B cell (primary cell): ENCODE results near the gene ACOT6. TPM values are rescaled to one million over a fixed set of nuclear protein-coding genes. Genes with fewer than 3 reads are reported as not detected.
"Not testable (repeated sequence)": the region's sequence is repeated elsewhere in the genome, so short reads cannot be mapped to it uniquely, and the experiment has no call there.

Experiments used
- ATAC-seq: fragments of 200-7000 bp; cut with Tn5 transposase; one replicate; pipeline ENCODE4 v1.10.0; 2021; ENCODE audit warnings: low read depth, mild to moderate bottlenecking, moderate number of reproducible peaks, moderate library complexity
- CTCF ChIA-PET: fragments of 350-600 bp; sonication (Branson Sonifier 250); formaldehyde crosslinking; loops from one replicate; lab custom pipeline; 2021; ENCODE audit warnings: antibody characterized with exemption, inconsistent platforms; lab: Charles Lee
- POLR2A ChIA-PET: fragments of 350-600 bp; sonication (Branson Sonifier 250); formaldehyde crosslinking; loops from one replicate; lab custom pipeline; 2021; ENCODE audit warnings: antibody characterized with exemption; lab: Charles Lee
- DNase-seq: peaks from one replicate; pipeline ENCODE4 v3.0.0; 2013
- H2AFZ ChIP-seq: 2 replicates; pipeline ENCODE4 v1.6.1; 2012; ENCODE audit warnings: mild to moderate bottlenecking, low read depth, low read length; ENCODE audit not compliant: insufficient read depth, poor library complexity, severe bottlenecking
- H3K27ac ChIP-seq, 2 donors: 1 replicate in 1 of 2; 2 replicates in 1 of 2; pipeline ENCODE4 v1.5.1; 2012 to 2013; ENCODE audit warnings: low read length in 2 of 2, mild to moderate bottlenecking in 2 of 2, moderate library complexity in 1 of 2
- H3K27me3 ChIP-seq, 4 experiments: fragments of 200-600 bp in 1 of 4; sonication (generic) in 1 of 4; replicated peaks in 1 of 4; 1 replicate in 2 of 4; 2 replicates in 2 of 4; pipeline versions ENCODE4 v1.6.1 to v1.7.0; 2013 to 2016; ENCODE audit warnings: low read length in 3 of 4, mild to moderate bottlenecking in 2 of 4, mixed read lengths in 1 of 4, moderate library complexity in 1 of 4; ENCODE audit not compliant: insufficient read depth in 4 of 4, control insufficient read depth in 3 of 4; ENCODE audit errors: control extremely low read depth in 1 of 4
- H3K36me3 ChIP-seq, 2 experiments: replicated peaks in 1 of 2; 1 replicate in 1 of 2; 2 replicates in 1 of 2; pipeline versions ENCODE4 v1.6.1 to v1.7.1; 2013; ENCODE audit warnings: low read length in 1 of 2; ENCODE audit not compliant: insufficient read depth in 2 of 2, control insufficient read depth in 1 of 2; ENCODE audit errors: control extremely low read depth in 1 of 2, extremely low read depth in 1 of 2
- H3K4me1 ChIP-seq, 2 donors: fragments of 200-600 bp in 1 of 2; sonication (generic) in 1 of 2; 1 replicate in 1 of 2; 2 replicates in 1 of 2; pipeline versions ENCODE4 v1.5.1 to v1.6.1; 2013 to 2017; ENCODE audit warnings: low read length in 2 of 2; ENCODE audit not compliant: control insufficient read depth in 2 of 2, insufficient read depth in 2 of 2
- H3K4me2 ChIP-seq: replicated peaks from 2 replicates; pipeline ENCODE3; 2012; ENCODE audit warnings: mild to moderate bottlenecking, low read depth, low read length; ENCODE audit not compliant: poor library complexity, severe bottlenecking
- H3K4me3 ChIP-seq, 5 experiments: fragments of 200-600 bp in 1 of 5; sonication (generic) in 1 of 5; 1 replicate in 3 of 5; 2 replicates in 2 of 5; pipeline versions ENCODE4 v1.5.1 to v1.7.0; 2011 to 2016; ENCODE audit warnings: low read length in 4 of 5, mild to moderate bottlenecking in 4 of 5, low read depth in 2 of 5, control low read depth in 1 of 5, moderate library complexity in 1 of 5; ENCODE audit not compliant: insufficient read depth in 1 of 5; ENCODE audit errors: control extremely low read depth in 1 of 5, extremely low read depth in 1 of 5
- H3K79me2 ChIP-seq: fragments of 200-600 bp; sonication (generic); one replicate; pipeline ENCODE4 v1.6.0; 2016; ENCODE audit warnings: low read length; ENCODE audit not compliant: control insufficient read depth, insufficient read depth
- H3K9ac ChIP-seq: fragments of 200-600 bp; sonication (generic); 2 replicates; pipeline ENCODE4 v1.6.1; 2017; ENCODE audit warnings: mild to moderate bottlenecking, low read length, moderate library complexity
- H3K9me3 ChIP-seq, 3 donors: one replicate each; pipeline versions ENCODE4 v1.6.1 to v1.7.1; 2013; ENCODE audit warnings: low read length in 2 of 3; ENCODE audit not compliant: control insufficient read depth in 2 of 3, insufficient read depth in 1 of 3; ENCODE audit errors: control extremely low read depth in 1 of 3
- H4K20me1 ChIP-seq: 2 replicates; pipeline ENCODE4 v1.6.0; 2012; ENCODE audit warnings: mild to moderate bottlenecking, low read length; ENCODE audit not compliant: insufficient read depth, control insufficient read depth, poor library complexity, severe bottlenecking
- H3K27ac Mint-ChIP-seq: one replicate; pipeline ENCODE4 v1.8.0; 2021; ENCODE audit warnings: mixed read lengths
- H3K27me3 Mint-ChIP-seq: one replicate; pipeline ENCODE4 v1.8.0; 2021; ENCODE audit warnings: mixed read lengths
- H3K4me1 Mint-ChIP-seq: one replicate; pipeline ENCODE4 v1.8.0; 2021; ENCODE audit warnings: mixed read lengths
- H3K4me3 Mint-ChIP-seq: one replicate; pipeline ENCODE4 v1.8.0; 2021; ENCODE audit warnings: mixed read lengths
- H3K9me3 Mint-ChIP-seq: one replicate; pipeline ENCODE4 v1.8.0; 2022; ENCODE audit warnings: mixed read lengths; ENCODE audit not compliant: insufficient read depth
- CTCF ChIP-seq: fragments of 200-600 bp; IDR thresholded peaks from one replicate; pipeline ENCODE4 v1.8.0; 2022; ENCODE audit warnings: antibody characterized with exemption, mild to moderate bottlenecking
- EZH2 ChIP-seq: IDR thresholded peaks from 2 replicates; pipeline ENCODE4 v1.6.1; 2012; ENCODE audit warnings: borderline replicate concordance, low read depth, mild to moderate bottlenecking, moderate library complexity, low read length; ENCODE audit not compliant: insufficient read depth, poor library complexity, severe bottlenecking
- WGBS: methylation state at CpG from one replicate; pipeline ENCODE4 v1.1.5; 2013; ENCODE audit warnings: missing lambda C conversion rate; ENCODE audit not compliant: insufficient coverage; 5-methylcytosine and 5-hydroxymethylcytosine counted together
- intact Hi-C: fragments of 100-400 bp; cut with micrococcal nuclease; formaldehyde crosslinking; loops from one replicate; pipeline ENCODE4 v1.10.0; 2022
- polyA plus RNA-seq: library from polyadenylated mRNA; depleted of rRNA; stranded (reverse); fragments of >200 nt; gene quantifications from 2 replicates; pipeline ENCODE4 v1.2.3, GENCODE V29; 2012
- total RNA-seq, 2 donors: library from RNA; stranded (reverse); fragments of 120-200 nt in 1 of 2; gene quantifications; 1 replicate in 1 of 2; 2 replicates in 1 of 2; pipeline versions ENCODE4 v1.2.3 to v1.2.4, GENCODE V29; 2013 to 2022

The ACOT6 gene
- total and polyA plus RNA-seq, 2 donors (not counting 1 experiment from before 2014, with no cell fraction given), result not detected

GRCh38 chr14:73634011-73634833 is 21.9 kb downstream of the ACOT6 start:
- Histone ChIP-seq H3K27ac (no peak overlapping the region), H3K9me3 (no peaks in the 10 kb centered on the region), H2AFZ (peak overlapping the region; percentile 92), H3K4me2 (peak overlapping the region; percentile 92), H3K9ac (peak overlapping the region; percentile 74), H4K20me1 (no peaks in the 10 kb centered on the region), H3K4me1 (peaks cover 14 to 15% of the 10 kb centered on the region in 2 donors), H3K27me3 (peaks cover 0 to 15% (median 3%) of the 10 kb centered on the region in 4 experiments), H3K36me3 (no peaks in the 10 kb centered on the region), H3K4me3 (peak overlapping the region; percentile 0 to 72 (median 65)), H3K79me2 (no peaks in the 10 kb centered on the region)
- intact Hi-C loops, result loop anchor here (5.0 kb wide), 2 partner anchors 142 to 193 kb away; partner anchors contain the start of gene RIOX1
- 12% methylated on average over 53 of the region's 53 CpGs for WGBS
- peaks cover 21% of the 10 kb centered on the region for H3K27me3 Mint-ChIP-seq
- no peaks in the 10 kb centered on the region for H3K9me3 Mint-ChIP-seq
- DNase-seq (peak; percentile 19), ATAC-seq (peak; percentile 19)
- peak overlapping the region; percentile 85 for H3K4me3 Mint-ChIP-seq
- peaks cover 5% of the 10 kb centered on the region for H3K4me1 Mint-ChIP-seq
- ChIA-PET POLR2A (interaction anchor here (0.7 kb wide), 1 partner anchor 144 kb away, joined by 3 read pairs; the partner anchor contains the start of gene RIOX1), CTCF (interaction anchor here (1.1 to 5.2 kb wide), 9 partner anchors 11 to 338 kb away, joined by 3 to 105 read pairs (median 6); partner anchors contain the start of gene DNAL1)
- no peak overlapping the region for H3K27ac Mint-ChIP-seq
- TF ChIP-seq EZH2 (no peak), CTCF (no peak)

DNA sequence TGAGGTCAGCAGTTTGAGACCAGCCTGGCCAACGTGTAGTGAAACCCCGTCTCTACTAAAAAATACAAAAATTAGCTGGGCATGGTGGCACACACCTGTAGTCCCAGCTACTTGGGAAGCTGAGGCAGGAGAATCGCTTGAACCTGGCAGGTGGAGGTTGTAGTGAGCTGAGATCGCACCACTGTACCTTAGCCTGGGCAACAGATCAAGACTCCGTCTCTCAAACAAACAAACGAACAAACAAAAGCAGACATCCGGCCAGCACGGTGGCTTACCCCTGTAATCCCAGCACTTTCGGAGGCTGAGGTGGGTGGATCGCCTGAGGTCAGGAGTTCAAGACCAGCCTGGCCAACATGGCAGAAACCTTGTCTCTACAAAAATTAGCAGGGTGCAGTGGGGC is 24.0 kb downstream of the ACOT6 start:
- H3K27ac Mint-ChIP-seq, H3K27ac ChIP-seq, ATAC-seq, H3K36me3 ChIP-seq, H4K20me1 ChIP-seq, H3K9me3 ChIP-seq, intact Hi-C loops, H3K9me3 Mint-ChIP-seq, DNase-seq, H3K4me1 Mint-ChIP-seq, H2AFZ ChIP-seq, POLR2A ChIA-PET, H3K79me2 ChIP-seq, H3K4me3 Mint-ChIP-seq, H3K4me3 ChIP-seq, H3K4me2 ChIP-seq, H3K9ac ChIP-seq: not testable (repeated sequence)
- 92% methylated on average over 9 of the region's 10 CpGs for WGBS
- H3K4me1 ChIP-seq, result peaks cover 14 to 20% of the 10 kb centered on the region in 2 donors
- CTCF ChIA-PET, result interaction anchor here (0.6 kb wide), 1 partner anchor 144 kb away, joined by 3 read pairs; no protein-coding TSS in a partner anchor
- peaks cover 12% of the 10 kb centered on the region for H3K27me3 Mint-ChIP-seq
- peaks cover 0 to 15% (median 3%) of the 10 kb centered on the region in 4 experiments for H3K27me3 ChIP-seq
